Glomerular endothelial cell (primary cell): ENCODE measurements around the gene PARD6A. TPM values are rescaled to one million over a fixed set of nuclear protein-coding genes. Genes with fewer than 3 reads are reported as not detected.

Experiments
- total RNA-seq: library from RNA; depleted of rRNA; stranded (reverse); fragments of >200 nt; gene quantifications from 2 replicates; pipeline ENCODE4 v1.2.3, GENCODE V29; 2015

Gene PARD6A
- total RNA-seq, 1 donor from 2014 or later: 0.82 TPM

Other genes with a start within 250 kb of the PARD6A start
- gene ZDHHC1, start 244.5 kb upstream of the PARD6A start, total RNA-seq: 18.3 and 23.7 TPM in 2 replicates
- not detected in 2 replicates for gene HSD11B2, start 229.8 kb upstream of the PARD6A start, total RNA-seq
- gene ATP6V0D1, start 179.8 kb upstream of the PARD6A start, total RNA-seq: 158 and 218 TPM in 2 replicates
- not detected in 2 replicates for gene AGRP, start 177.4 kb upstream of the PARD6A start, total RNA-seq
- 132 and 181 TPM in 2 replicates for gene RIPOR1, start 132.1 kb upstream of the PARD6A start, total RNA-seq
- gene CTCF, start 98.4 kb upstream of the PARD6A start, total RNA-seq: 27.7 and 34.2 TPM in 2 replicates
- gene CARMIL2, start 15.8 kb upstream of the PARD6A start, total RNA-seq: 0.63 and 3.3 TPM in 2 replicates
- gene ACD, start 700 bp upstream of the PARD6A start, total RNA-seq: 23.3 and 24.1 TPM in 2 replicates
- gene ENKD1, start 5.8 kb downstream of the PARD6A start, total RNA-seq: 20.5 and 25.9 TPM in 2 replicates
- 3.9 and 4.9 TPM in 2 replicates for gene C16orf86, start 5.9 kb downstream of the PARD6A start, total RNA-seq
- 31.5 and 35.7 TPM in 2 replicates for gene GFOD2, start 58.4 kb downstream of the PARD6A start, total RNA-seq
- gene RANBP10, start 145.6 kb downstream of the PARD6A start, total RNA-seq: 9.2 and 15.5 TPM in 2 replicates
- 0.39 and 0.88 TPM in 2 replicates for gene TSNAXIP1, start 145.9 kb downstream of the PARD6A start, total RNA-seq
- gene THAP11, start 181.4 kb downstream of the PARD6A start, total RNA-seq: 30.8 and 36.8 TPM in 2 replicates
- 253 and 269 TPM in 2 replicates for gene NUTF2, start 186.0 kb downstream of the PARD6A start, total RNA-seq
- 46.0 and 48.5 TPM in 2 replicates for gene CENPT, start 186.7 kb downstream of the PARD6A start, total RNA-seq
- gene EDC4, start 212.1 kb downstream of the PARD6A start, total RNA-seq: 73.3 and 75.7 TPM in 2 replicates
- 0.76 and 1.3 TPM in 2 replicates for gene NRN1L, start 223.9 kb downstream of the PARD6A start, total RNA-seq
- 22.4 and 36.7 TPM in 2 replicates for gene PSKH1, start 232.3 kb downstream of the PARD6A start, total RNA-seq